ENCODE results near the gene FOXQ1. TPM values are rescaled to one million over a fixed set of nuclear protein-coding genes. Genes with fewer than 3 reads are reported as not detected.

The FOXQ1 gene
- total and polyA plus RNA-seq, 2 of the 13 experiments (the other 11 are each of a cell fraction or from before 2014, with no cell fraction given): 35.2 to 39.8 TPM

DNA sequence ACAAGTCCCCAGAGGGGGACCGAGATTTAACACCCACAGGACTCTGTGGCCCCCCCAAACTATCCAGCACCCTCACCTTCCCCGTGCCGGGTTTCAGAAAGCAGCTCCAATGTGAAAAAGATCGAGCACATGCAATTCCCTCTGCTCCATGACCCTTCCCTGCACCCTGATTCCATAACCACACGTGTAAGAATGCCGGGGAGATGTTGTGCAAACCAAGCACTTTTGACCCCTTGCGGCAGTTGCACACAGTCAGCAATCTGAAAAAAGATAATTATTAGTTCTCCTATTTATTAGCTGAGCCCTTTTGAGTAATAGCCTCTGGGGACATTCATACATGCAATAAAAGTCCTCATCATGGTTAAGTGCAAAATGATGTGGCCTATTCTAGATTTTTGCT, 13.0 kb downstream of the FOXQ1 start (continued):
- TF ChIP-seq FOSL2 (CRISPR knock-in tag; IDR thresholded peaks at IDR 0.05) (peak; percentile 85), XBP1 (CRISPR knock-in tag; IDR thresholded peaks at IDR 0.05) (no peak), MYC (CRISPR knock-in tag; IDR thresholded peaks at IDR 0.05; ENCODE audit: borderline replicate concordance) (peak; percentile 74), ZBTB38 (CRISPR knock-in tag; IDR thresholded peaks at IDR 0.05) (no peak), FOXA3 (CRISPR knock-in tag; IDR thresholded peaks at IDR 0.05) (peak; percentile 23; the same call in 1 of the 2 replicates), HOXD1 (CRISPR knock-in tag; IDR thresholded peaks at IDR 0.05) (0 out of 2 replicates have a peak, but pooled peaks have one; percentile 37), YEATS2 (CRISPR knock-in tag; IDR thresholded peaks at IDR 0.05; ENCODE audit: borderline replicate concordance) (no peak), ZNF562 (CRISPR knock-in tag; IDR thresholded peaks at IDR 0.05; ENCODE audit: borderline replicate concordance) (no peak), ZSCAN25 (CRISPR knock-in tag; IDR thresholded peaks at IDR 0.05) (no peak), ZNF607 (CRISPR knock-in tag; IDR thresholded peaks at IDR 0.05; ENCODE audit: borderline replicate concordance) (0 out of 2 replicates have a peak, but pooled peaks have one; percentile 16), NFATC3 (CRISPR knock-in tag; IDR thresholded peaks at IDR 0.05) (no peak), CC2D1A (CRISPR knock-in tag; IDR thresholded peaks at IDR 0.05) (no peak), SP5 (CRISPR knock-in tag; IDR thresholded peaks at IDR 0.05; ENCODE audit: borderline replicate concordance, low read depth) (no peak), TGIF2 (CRISPR knock-in tag; IDR thresholded peaks at IDR 0.05) (peak; percentile 77; the same call in 1 of the 2 replicates), ZNF329 (CRISPR knock-in tag; IDR thresholded peaks at IDR 0.05; ENCODE audit: low read depth) (no peak), ZNF207 (IDR thresholded peaks at IDR 0.05; ENCODE audit: borderline replicate concordance) (no peak), NPAS2 (CRISPR knock-in tag; IDR thresholded peaks at IDR 0.05; ENCODE audit: borderline replicate concordance) (no peak)
- TF ChIP-seq, protein P1, sequence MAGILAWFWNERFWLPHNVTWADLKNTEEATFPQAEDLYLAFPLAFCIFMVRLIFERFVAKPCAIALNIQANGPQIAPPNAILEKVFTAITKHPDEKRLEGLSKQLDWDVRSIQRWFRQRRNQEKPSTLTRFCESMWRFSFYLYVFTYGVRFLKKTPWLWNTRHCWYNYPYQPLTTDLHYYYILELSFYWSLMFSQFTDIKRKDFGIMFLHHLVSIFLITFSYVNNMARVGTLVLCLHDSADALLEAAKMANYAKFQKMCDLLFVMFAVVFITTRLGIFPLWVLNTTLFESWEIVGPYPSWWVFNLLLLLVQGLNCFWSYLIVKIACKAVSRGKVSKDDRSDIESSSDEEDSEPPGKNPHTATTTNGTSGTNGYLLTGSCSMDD (CRISPR knock-in tag; IDR thresholded peaks at IDR 0.05): no peak
- TF ChIP-seq, protein P2, sequence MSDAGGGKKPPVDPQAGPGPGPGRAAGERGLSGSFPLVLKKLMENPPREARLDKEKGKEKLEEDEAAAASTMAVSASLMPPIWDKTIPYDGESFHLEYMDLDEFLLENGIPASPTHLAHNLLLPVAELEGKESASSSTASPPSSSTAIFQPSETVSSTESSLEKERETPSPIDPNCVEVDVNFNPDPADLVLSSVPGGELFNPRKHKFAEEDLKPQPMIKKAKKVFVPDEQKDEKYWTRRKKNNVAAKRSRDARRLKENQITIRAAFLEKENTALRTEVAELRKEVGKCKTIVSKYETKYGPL (CRISPR knock-in tag; IDR thresholded peaks at IDR 0.05): 0 out of 2 replicates have a peak, but pooled peaks have one; percentile 28
- TF ChIP-seq, protein P3, sequence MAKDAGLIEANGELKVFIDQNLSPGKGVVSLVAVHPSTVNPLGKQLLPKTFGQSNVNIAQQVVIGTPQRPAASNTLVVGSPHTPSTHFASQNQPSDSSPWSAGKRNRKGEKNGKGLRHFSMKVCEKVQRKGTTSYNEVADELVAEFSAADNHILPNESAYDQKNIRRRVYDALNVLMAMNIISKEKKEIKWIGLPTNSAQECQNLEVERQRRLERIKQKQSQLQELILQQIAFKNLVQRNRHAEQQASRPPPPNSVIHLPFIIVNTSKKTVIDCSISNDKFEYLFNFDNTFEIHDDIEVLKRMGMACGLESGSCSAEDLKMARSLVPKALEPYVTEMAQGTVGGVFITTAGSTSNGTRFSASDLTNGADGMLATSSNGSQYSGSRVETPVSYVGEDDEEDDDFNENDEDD (CRISPR knock-in tag; IDR thresholded peaks at IDR 0.05; ENCODE audit: borderline replicate concordance): peak; percentile 21; the same call in 1 of the 2 replicates
- TF ChIP-seq, protein P4, sequence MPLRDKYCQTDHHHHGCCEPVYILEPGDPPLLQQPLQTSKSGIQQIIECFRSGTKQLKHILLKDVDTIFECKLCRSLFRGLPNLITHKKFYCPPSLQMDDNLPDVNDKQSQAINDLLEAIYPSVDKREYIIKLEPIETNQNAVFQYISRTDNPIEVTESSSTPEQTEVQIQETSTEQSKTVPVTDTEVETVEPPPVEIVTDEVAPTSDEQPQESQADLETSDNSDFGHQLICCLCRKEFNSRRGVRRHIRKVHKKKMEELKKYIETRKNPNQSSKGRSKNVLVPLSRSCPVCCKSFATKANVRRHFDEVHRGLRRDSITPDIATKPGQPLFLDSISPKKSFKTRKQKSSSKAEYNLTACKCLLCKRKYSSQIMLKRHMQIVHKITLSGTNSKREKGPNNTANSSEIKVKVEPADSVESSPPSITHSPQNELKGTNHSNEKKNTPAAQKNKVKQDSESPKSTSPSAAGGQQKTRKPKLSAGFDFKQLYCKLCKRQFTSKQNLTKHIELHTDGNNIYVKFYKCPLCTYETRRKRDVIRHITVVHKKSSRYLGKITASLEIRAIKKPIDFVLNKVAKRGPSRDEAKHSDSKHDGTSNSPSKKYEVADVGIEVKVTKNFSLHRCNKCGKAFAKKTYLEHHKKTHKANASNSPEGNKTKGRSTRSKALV (CRISPR knock-in tag; IDR thresholded peaks at IDR 0.05): no peak
- TF ChIP-seq, protein P5, sequence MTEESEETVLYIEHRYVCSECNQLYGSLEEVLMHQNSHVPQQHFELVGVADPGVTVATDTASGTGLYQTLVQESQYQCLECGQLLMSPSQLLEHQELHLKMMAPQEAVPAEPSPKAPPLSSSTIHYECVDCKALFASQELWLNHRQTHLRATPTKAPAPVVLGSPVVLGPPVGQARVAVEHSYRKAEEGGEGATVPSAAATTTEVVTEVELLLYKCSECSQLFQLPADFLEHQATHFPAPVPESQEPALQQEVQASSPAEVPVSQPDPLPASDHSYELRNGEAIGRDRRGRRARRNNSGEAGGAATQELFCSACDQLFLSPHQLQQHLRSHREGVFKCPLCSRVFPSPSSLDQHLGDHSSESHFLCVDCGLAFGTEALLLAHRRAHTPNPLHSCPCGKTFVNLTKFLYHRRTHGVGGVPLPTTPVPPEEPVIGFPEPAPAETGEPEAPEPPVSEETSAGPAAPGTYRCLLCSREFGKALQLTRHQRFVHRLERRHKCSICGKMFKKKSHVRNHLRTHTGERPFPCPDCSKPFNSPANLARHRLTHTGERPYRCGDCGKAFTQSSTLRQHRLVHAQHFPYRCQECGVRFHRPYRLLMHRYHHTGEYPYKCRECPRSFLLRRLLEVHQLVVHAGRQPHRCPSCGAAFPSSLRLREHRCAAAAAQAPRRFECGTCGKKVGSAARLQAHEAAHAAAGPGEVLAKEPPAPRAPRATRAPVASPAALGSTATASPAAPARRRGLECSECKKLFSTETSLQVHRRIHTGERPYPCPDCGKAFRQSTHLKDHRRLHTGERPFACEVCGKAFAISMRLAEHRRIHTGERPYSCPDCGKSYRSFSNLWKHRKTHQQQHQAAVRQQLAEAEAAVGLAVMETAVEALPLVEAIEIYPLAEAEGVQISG (CRISPR knock-in tag; IDR thresholded peaks at IDR 0.05): peak; percentile 51; the same call in 1 of the 2 replicates
